ENCODE measurements around the gene CELSR3.

GRCh38 chr3:48682786-48683185 is 20.1 kb upstream of the CELSR3 start:
- TF ChIP-seq YY1 (IDR thresholded peaks at IDR 0.05; ENCODE audit: low read depth), result no peak
- TF ChIP-seq, protein P1, sequence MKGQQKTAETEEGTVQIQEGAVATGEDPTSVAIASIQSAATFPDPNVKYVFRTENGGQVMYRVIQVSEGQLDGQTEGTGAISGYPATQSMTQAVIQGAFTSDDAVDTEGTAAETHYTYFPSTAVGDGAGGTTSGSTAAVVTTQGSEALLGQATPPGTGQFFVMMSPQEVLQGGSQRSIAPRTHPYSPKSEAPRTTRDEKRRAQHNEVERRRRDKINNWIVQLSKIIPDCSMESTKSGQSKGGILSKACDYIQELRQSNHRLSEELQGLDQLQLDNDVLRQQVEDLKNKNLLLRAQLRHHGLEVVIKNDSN (IDR thresholded peaks at IDR 0.05), result no peak
- TF ChIP-seq, protein P2, sequence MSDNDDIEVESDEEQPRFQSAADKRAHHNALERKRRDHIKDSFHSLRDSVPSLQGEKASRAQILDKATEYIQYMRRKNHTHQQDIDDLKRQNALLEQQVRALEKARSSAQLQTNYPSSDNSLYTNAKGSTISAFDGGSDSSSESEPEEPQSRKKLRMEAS (IDR thresholded peaks at IDR 0.05), result no peak
